GM12892 (cell line): Measurements from ENCODE around the gene NQO1.

Experiments
- DNase-seq: peaks from one replicate; pipeline ENCODE4 v3.0.0; 2011; ENCODE audit not compliant: insufficient read length
- FAIRE-seq: peaks from 2 replicates; lab custom pipeline; 2011; peaks lifted over from hg19 to GRCh38; lab: Jason Lieb, UNC
- POLR2A ChIP-seq: IDR thresholded peaks from 2 replicates; pipeline ENCODE4 v1.6.1; 2011; ENCODE audit warnings: low read depth, low read length, control low read depth
- POLR2AphosphoS5 ChIP-seq: IDR thresholded peaks from 2 replicates; pipeline ENCODE4 v1.6.1; 2011; ENCODE audit warnings: low read depth, low read length, control low read depth
- TAF1 ChIP-seq: IDR thresholded peaks from 2 replicates; pipeline ENCODE4 v1.6.1; 2011; ENCODE audit warnings: low read depth, mild to moderate bottlenecking, control low read depth, low read length, borderline replicate concordance

Gene NQO1

DNA sequence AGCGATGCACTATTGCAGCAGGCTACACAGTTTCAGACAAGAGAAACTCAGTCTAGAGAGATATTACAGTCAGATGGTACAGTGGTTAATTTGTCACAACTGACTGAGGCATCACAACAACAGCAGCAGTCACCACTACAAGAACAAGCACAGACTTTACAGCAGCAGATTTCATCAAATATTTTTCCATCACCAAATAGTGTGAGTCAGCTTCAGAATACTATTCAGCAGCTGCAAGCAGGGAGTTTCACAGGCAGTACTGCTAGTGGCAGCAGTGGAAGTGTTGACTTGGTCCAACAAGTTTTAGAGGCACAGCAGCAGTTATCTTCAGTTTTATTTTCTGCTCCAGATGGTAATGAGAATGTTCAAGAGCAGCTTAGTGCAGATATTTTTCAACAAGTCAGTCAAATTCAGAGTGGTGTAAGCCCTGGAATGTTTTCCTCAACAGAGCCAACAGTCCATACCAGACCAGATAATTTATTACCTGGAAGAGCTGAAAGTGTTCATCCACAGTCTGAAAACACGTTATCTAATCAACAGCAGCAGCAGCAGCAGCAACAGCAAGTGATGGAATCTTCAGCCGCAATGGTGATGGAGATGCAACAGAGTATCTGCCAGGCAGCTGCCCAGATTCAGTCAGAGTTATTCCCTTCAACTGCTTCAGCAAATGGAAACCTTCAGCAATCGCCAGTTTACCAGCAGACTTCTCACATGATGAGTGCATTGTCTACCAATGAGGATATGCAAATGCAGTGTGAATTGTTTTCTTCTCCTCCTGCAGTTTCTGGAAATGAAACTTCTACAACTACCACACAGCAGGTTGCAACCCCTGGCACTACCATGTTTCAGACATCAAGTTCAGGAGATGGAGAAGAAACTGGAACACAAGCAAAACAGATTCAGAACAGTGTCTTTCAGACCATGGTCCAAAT lies 34.1 kb downstream of the NQO1 start:
- TF ChIP-seq POLR2AphosphoS5 (no peak), TAF1 (no peak), POLR2A (no peak)
- no peak for FAIRE-seq
- DNase-seq: no peak

DNA sequence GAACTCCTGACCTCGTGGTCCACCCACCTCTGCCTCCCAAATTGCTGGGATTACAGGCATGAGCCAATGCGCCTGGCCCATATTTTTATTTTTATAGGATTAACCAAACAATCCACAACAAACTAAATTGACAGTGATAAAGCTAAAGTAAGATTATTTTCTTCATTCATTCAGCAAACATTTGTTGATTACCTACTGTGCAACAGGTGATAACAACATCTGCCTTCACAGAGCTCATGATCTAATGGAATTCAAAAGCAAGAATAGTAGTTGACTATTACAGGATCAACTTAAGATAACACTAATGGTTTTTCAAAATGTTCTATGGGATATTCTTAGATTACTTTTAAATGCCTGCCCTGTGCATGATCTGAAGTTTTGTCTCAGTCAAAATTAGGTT lies 37.8 kb downstream of the NQO1 start:
- TF ChIP-seq POLR2AphosphoS5: no peak
- no peak for FAIRE-seq
- DNase-seq: no peak

DNA sequence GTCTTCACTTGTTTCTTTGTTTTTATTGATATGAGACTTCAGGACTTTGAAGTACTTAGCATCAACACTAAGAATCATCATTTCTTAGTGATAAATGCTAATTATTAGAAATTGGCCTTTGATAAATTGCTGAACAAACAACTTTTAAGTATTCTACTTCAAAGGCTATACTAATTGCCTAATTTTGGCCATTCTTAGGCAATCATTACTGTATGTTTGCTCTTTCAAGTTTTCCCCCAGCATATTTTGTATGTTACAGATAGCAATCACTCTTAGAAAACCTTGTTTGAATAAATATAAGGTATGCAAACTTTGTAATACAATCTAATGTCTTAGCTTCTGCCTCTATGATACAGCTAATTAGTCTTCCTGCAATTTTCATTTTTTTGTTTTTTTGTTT lies 46.0 kb downstream of the NQO1 start:
- FAIRE-seq (no peak), DNase-seq (no peak)
- TF ChIP-seq POLR2AphosphoS5: no peak
- TF ChIP-seq TAF1: no peak
- no peak for TF ChIP-seq POLR2A

DNA sequence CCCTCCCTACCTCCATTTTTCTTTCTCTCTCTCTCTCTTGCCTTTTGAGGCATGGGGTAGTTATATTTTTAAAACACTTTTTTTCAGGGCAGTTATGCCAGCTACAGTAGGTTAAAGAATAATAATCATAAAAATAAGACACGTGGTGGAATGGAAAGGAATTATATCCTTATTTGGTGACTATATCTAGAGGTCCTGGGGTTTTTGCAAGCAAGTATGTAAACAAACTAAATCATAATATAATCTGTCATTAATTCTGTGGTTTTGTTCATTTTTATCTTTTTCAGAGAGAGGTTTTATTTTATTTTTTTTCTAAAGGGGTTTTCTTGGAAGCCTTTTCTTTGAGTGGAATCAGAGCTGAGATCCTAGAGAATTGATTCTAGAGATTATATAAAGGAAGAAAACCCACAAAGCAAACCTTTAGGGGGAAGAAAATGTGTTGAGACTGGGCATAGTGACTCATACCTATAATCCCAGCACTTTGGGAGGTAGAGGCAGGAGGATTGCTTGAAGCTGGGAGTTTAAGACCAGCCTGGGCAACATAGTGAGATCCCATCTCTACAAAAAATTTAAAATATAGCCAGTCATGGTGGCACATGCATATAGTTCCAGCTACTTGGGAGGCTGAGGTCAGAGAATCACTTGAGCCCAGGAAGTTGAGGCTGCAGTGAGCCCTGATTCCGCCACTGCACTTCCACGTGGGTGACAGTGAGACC lies 53.2 kb downstream of the NQO1 start:
- DNase-seq (no peak), FAIRE-seq (no peak)
- TF ChIP-seq POLR2A: no peak
- TF ChIP-seq TAF1: no peak
- TF ChIP-seq POLR2AphosphoS5: no peak

DNA sequence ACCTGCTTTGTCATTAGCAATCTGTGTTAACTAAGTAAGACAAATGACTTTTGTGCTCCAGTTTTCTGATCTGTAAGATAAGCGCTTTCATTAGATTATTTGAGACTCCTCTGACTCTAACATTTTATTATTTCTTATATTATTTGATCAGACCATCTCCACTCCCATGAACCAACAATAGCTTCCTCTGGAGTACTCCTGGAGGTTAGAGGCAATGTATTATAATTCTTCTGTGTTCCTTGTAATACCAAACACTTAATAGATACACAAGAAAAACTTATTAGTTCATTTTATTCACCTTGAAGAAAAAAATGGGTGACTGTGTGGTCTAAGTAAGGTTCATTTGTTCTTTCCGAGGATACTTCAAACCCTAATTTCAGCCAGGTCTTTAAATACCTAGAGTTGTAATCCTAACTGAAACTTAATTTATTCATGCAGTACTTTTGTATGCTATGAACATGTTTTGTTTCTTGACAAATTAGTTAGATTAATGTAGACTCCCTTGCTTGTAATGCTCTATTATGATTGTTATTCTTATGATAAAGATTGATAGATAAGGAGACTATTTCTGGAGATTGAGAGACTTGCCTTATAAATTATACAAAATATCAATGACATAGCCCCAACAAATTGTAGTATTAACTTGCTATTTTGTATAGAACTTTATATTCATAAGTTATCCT lies 53.9 kb downstream of the NQO1 start:
- DNase-seq (no peak), FAIRE-seq (no peak)
- TF ChIP-seq TAF1 (no peak), POLR2A (no peak), POLR2AphosphoS5 (no peak)

DNA sequence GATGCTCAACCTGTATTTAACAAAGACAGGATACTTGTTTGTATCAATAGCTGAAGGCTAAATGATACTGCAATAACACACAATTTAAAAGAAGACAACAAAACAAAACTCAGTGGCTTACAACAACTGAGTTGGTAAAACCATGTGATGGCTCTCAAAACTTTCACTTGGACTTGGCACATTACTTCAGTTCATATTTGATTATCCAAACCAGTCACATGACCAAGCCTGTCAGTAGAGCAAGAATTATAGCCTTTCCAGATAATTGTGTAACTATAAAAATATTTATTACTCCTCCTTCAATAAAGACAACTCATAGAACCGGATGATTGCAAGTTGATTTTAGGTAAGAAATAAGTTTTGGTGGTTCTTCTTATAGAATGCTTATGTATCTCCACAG lies 56.8 kb downstream of the NQO1 start:
- FAIRE-seq (no peak), DNase-seq (no peak)
- no peak for TF ChIP-seq POLR2A
- no peak for TF ChIP-seq TAF1
- TF ChIP-seq POLR2AphosphoS5: no peak

DNA sequence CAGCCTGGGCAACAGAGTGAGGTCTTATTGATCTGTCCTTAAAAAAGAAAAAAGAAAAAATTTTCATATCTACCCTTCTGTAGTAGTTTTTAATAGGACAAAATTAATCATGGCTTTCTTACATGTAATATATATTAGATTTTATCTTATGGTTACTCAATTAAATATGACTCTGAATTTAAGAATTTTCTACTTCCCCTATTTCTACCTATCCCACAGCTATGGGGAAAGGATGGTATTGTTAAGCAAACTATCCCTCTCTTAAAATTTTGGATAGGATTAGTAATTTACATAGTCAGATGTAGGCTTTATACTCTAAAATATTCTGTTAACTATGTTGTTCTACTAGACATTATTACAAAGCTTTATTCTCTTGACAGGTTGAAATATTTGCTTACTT lies 62.5 kb downstream of the NQO1 start:
- TF ChIP-seq TAF1: no peak
- no peak for TF ChIP-seq POLR2AphosphoS5
- TF ChIP-seq POLR2A: no peak

DNA sequence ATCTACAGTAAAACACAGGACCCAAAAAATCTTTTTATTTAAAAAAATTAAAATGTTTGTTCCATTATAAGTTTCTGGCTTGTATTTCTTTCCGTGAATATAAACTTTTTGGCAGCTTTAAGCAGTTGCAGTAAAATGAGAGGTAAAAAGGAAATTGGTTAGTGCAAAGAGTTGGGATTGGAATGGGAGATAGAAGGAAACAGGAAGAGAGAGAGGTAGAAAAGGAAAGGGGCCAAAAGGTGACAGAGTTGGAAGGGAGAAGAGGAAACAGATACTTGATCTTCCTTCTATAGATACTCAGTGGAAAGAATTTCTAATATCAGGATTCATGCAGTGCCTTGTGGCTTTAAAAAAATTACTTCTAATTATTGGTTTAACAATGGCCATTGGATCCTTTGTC lies 63.5 kb downstream of the NQO1 start:
- FAIRE-seq (no peak), DNase-seq (no peak)

More for the DNA sequence above, 62.5 kb downstream of the NQO1 start:
- no peak for DNase-seq
- no peak for FAIRE-seq

DNA sequence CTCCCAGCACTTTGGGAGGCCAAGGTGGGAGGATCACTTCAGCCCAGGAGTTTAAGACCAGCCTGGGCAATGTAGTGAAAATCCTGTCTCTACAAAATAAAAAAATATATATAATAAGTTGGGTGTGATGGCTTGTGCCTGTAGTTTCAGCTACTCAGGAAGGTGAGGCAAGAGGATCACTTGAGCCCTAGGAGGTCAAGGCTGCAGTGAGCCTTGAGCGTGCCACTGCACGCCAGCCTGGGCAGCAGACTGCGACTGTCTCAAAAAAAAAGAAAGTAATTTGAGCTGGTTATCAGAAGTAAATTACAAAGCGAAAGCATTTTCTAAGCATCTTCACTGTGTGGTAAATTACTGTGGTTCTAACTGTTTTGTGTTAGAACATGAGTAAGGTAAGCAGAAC lies 66.2 kb downstream of the NQO1 start:
- FAIRE-seq: no peak
- DNase-seq: no peak
- TF ChIP-seq TAF1 (no peak), POLR2A (no peak), POLR2AphosphoS5 (no peak)

More for the DNA sequence above, 63.5 kb downstream of the NQO1 start:
- TF ChIP-seq POLR2A: no peak
